Measurements from ENCODE around the gene E2F8.

- TF ChIP-seq CTCF (IDR thresholded peaks at IDR 0.05) = no peak
- TF ChIP-seq POLR2A (IDR thresholded peaks at IDR 0.05) = no peak
These were observed 7.7 kb downstream of the E2F8 start for GRCh38 chr11:19232910-19233503.

All from prostate gland (tissue), 2 donors.